NCI-H748 (cell line): ENCODE measurements around the gene MEF2D.

Experiments used
- DNase-seq: peaks from one replicate; lab custom pipeline; 2025; ENCODE audit not compliant: unreplicated experiment; lab: John Stamatoyannopoulos, UW

MEF2D gene

DNA sequence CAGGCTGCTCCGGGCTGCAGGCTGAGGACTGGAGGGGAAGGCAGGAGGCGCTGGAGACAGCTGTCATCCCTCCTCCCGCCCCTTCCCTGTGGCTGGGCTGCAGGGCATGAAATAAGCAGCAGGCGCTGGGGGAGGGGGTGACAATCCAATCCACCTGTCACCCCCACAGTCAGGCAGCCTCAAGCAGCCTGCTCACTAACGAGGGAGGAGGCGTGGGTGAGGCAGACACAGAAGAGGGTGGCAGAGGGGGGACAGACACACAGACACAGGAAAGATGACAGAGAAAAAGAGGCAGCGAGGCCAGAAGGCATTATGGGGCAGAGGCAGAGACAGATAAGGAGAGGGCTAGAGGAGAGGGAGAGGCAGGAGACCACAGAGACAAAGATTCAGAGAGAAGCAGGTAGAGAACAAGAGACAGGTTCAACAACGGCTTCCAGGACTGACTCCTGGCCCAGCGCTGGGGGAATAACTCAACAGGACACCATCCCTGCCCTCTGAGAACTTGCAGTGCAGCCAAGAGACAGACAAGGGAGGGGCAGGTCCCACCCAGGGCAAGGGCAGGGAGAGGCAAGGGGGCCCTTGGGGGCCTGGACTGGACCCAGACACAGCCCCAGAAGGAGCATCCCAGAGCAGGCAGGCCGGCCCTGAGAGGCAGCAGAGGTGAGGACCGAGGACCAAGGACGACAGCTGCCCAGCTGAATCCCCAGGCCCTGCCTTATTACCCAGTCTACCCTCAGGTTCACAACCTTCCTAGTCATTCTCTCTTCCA, 11.2 kb downstream of the MEF2D start:
- DNase-seq = no peak

DNA sequence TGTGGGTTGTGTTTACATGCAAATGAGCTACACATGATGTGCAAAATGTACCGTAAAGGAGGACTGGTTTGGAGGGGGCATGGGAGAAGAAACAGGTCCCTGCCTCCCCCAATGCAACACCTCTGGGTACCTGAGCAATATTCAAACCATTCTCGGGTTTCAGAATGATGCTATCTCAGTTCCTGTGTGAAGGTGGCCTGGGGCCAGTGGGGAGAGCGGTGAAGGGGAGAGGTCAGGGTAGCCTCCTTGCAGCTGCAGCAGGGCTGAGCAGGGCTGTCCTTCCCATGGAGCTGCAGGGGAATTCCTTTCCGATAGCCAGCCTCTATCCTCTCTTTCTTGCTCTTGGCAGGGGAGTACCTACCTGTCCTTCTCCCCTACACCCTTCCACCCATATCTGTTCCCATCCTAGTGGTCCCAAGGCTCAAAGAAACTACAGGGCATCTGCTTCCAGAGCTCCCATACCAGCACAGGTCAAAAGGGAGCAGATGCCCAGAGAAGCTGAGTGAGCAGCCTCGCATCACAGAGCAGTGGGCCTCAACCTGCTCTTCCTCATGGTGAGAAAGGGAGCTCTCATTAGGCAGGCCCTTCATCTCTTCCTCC, 11.9 kb downstream of the MEF2D start:
- no peak for DNase-seq

DNA sequence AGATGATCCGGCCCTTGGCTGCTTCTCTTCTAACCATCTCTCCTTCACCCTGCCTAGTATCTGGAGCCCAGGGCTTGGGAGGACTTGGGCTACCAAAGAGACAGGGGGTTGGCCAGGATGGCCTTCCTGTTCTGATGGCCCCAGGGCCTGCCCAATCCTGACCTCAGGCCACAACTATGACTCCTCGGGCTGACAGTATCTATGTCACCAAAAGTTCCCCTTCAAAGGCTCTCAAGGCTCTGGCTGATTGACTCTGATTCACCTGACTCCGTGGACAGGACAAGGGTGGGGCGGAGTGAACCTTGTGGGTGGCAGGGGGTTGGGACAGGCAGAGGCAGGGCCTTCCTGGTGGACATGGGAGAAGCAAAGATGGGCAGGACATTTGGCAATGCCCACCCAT, 12.7 kb downstream of the MEF2D start:
- DNase-seq = no peak

DNA sequence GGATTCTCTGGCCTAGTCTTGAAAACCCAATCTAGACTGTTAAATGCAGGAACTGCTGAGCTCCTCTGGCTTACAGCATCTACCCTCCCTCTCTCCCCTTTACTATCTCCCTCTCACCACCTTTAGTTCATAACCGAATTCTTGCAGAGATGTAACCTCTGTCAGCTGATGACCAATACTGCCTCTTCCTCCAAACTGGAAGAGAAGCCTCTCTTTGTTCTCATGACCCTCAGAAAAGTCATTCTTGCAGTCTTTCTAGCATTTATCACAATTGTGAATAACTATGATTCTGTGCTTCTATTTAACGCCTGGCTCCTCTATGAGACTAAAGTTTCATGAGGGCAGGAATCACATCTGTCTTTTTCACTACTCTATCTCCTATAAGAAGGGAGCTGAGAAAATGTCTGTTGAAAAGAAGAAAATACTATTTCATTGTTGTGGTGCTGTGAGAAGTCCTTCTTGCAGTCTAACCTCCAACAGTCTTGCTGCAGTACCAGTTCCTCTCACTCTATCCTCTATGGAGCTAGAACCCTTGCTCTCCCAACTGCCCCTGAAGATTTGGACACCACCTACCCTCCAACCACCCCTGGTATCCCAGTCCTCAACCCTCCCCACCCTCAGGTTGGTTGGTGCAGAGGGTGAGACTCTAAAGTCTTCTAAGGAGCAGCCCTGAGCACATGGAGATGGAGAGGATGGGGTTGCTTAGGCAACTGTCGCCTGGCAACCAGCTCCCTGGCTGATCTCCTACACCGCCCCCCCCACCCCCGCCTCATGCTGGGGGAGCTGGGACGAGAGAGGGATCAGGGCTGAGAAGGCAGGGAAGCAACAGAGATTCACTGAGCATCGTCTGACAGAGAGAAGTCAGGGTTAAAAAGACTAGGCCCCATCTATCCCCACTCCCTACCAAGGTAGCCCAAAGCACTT, 13.9 kb downstream of the MEF2D start:
- DNase-seq = peak; percentile 6

DNA sequence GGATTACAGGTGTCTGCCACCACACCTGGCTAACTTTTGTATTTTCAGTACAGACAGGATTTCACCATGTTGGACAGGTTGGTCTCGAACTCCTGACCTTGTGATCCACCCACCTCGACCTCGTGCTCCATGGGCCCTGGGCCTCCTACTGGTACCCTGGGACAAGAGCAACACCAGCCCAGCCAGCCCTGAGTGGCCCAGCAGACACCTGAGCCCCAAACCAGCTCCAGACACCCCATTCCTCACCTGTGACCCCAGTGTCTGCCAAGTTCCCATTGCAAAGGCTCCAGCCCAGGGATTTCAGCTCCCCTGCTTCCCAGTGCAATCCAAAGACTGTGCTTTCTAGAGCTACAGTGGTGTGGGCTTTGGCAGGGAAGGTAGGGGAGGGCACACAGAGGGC, 14.6 kb downstream of the MEF2D start:
- DNase-seq = no peak

DNA sequence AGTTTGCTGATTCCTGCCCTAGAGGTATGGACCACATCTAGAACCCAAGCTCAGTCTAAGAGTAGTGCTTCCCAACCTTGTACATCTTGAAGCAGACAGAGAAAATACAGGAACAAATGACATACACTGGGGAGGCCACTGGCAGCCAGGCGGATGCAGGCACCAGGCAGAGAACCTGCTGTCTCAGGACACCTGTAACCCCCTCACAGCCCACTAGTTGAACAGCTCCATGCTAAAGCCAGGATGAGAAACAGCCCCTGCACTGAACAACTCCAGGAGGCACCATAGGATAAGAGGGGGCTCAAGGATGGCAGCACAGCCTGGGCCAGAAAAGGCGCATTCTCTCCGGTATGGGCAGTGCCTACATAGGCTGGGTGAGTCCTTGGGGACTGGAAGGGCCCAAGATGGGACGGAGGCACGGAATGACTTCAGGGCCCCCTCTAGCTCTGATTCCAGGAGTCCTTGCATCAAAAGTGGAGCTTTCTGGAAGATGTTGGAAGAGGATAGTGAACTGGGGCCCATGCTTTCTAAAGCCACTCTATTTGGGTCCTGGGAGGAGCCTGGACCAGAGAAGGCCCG, 16.0 kb downstream of the MEF2D start:
- DNase-seq = no peak

DNA sequence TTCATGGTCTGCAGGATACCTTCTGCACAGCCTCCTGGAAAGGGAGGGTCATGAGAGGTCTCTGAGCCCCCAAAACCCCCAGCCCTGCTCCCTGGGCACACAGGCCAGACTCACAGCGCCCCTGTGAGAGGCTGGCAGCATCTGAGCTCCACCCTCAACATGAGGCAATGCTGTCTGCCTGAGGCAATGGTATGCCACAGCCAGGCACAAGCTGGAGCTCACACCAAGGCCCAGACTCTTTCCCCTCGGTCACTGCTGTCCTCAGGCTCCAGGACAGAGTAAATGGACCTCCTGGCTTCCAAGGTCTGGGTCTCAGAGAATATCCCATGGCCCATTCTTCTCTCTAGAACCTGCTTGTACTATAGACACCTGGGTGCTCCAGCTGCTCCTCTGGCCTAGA, 17.2 kb downstream of the MEF2D start:
- DNase-seq = no peak

DNA sequence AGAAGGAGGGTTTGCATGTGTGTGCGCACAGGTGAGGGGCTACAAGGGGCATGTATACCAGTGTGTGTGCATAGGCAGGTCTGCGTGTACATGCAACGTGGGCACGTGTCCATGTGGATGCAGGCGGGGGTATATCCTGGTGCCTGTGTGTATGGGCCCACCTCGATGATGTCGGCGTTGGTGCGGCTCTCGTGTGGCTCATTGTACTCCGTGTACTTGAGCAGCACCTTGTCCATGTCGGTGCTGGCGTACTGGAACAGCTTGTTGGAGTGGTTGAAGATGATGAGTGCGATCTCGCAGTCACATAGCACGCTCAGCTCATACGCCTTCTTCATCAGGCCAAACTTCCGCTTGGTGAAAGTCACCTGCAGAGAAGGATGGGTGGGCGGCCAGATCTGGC, 18.3 kb downstream of the MEF2D start:
- no peak for DNase-seq

DNA sequence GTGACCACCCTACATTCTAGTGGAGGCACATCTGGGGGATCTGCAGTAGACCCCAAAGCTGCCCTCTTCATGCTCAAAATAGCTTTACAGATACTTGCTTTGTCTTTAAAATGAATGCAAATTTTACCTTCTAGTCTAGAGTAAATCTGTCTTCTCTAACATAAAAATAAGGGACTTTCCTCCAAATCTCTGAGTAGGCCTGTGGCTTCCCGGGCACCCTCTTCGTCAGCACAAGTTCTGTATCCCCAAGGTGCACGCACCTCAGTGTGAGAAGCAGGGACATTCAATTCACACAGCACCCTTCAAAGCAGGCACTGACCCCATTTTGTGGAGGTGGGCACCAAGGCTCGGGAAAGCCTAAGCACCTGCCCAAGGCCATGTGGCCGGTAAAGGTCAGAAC, 19.0 kb downstream of the MEF2D start:
- no peak for DNase-seq

DNA sequence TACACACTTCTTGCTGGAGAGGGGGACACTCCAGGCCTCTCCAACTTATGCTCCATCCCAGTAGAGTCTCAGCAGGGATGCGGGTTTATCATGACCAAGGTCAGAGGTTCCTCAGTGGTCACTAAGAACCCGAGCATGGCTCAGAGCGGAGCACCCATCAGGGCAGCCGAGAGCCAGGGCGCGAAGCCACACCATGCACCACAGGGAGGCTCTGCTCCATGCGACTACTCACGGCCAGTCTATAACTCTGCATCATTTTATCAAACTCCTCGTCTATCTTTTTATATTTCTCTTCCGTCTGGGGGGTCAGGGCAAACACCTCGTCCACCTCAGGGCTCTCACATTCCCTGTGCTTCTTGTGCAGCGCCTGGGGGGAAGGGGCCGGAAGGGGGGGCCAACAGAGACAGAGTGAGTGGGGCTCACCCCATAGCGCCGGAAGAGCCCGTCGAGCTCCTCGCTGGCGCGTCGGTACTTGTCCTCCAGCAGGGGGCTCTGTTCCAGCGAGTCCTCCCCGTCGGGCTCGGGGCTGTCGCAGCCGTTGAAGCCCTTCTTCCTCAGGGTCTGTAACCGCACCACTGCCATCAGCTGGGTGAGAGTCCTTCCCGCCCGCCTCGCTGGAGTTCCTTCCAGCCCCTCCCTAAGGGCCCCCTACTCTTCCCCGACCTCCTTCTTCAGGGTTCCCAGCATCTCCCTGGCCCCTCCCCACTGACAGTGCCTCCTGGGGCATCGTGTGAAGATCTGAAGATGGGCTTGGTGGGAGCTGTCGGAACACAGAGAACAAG, 20.0 kb downstream of the MEF2D start:
- peak; percentile 9 for DNase-seq

DNA sequence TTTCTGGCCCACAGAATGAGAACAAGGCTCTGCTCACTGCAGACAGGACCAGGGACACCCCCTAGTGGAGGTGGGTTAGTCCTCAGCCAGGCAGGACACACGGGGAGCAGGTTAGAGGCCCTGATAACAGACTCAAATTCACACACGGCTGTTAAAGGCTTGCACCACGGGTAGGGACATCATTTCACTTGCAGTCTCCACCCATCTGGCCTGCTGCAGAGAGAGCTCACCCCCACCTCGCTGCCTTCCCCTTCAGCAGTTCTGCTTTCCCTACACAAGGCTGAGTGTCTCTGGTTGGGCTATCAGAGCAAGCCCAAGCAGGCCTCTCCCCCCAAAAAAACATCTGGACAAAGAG, 20.6 kb downstream of the MEF2D start:
- DNase-seq = no peak

DNA sequence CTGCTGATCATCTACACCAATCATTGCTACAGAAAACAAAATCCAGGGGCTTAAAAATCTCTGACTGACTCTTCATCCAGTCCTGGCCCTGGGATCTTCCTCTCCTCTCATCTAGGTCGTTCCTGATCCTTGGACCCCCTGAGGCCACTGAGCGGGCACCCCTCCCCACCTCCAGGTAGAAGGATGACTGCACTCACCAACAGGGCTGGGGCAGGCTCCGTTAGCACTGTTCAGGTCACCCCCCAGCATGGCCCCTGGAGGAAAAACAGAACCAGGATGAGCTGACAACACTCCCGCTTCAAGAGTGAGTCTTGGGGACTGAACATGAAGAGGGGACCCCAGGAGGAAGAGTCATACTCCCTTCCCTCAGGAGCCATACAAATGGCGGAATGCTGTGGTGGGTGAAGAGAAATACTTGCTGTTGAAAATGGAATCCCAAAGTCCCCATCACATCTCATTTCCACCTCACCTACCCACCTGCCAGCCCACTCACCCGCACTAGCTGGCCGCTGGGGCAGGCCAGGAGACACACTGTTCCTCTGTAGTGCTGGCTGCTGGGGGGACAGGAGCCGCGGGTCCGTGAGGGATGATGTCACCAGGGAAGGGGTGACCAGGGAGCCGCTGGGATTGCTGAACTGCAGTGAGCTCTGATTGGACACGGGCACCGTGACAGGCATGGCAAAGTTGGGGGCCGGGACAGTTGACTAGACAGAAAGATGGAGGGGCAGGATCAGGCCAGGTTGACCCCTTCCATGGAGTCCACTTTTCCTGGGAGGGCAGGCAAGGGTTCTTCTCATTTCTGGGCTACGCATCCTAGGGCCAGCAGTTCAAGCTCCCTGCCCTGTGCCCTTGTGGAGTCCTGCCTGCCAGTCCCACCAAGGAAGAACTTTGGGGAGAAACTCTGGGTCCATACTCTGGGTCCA, 21.2 kb downstream of the MEF2D start:
- no peak for DNase-seq

DNA sequence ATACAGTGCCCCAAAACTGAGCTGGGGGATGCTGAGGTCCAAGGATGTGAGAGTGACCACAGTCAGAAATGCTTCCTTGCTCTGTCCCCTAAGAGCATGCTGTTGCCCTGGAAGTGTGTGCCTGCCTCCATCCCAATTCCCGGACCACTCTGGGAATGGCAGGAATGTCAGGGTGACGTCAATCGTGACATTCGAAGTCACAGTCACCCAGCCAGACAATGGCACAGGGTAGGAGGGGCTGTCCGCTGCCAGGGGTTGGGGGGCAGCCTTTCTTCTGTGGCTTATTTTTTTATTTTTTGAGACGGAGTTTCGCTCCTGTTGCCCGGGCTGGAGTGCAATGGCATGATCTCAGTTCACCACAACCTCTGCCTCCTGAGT, 22.3 kb downstream of the MEF2D start:
- DNase-seq = no peak

DNA sequence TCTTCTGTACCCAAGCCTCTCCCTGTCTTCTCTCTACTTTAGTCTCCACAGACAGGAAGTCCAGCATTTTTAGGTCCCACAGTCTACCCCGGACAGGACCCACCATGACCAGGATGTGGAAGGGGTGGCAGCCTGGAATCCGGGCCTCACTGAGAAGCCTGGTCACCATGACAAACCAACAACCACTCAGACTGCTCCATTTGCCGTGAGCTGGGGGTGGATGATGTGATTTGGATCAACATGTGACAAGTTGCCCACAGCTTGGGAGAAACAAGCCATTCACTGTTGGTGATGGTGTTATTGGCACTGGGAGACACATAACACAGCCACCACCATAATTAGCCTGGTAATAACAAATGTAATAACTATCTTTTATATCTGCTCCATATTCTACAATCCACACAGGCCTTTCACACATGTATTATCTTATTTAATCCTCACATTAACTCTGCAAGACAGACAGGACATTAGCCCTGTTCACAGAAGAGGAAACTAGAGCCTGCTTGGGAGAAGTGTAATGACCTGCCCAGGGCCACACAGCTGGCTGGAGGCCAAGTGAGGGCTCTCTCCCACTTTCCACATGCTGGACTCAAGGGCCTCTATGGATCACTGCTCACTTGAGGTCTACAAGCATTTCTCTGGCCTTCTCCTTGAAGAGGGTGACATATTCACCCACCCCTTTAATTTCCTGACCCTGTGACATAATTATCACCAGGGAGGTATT, 22.9 kb downstream of the MEF2D start:
- DNase-seq = no peak

DNA sequence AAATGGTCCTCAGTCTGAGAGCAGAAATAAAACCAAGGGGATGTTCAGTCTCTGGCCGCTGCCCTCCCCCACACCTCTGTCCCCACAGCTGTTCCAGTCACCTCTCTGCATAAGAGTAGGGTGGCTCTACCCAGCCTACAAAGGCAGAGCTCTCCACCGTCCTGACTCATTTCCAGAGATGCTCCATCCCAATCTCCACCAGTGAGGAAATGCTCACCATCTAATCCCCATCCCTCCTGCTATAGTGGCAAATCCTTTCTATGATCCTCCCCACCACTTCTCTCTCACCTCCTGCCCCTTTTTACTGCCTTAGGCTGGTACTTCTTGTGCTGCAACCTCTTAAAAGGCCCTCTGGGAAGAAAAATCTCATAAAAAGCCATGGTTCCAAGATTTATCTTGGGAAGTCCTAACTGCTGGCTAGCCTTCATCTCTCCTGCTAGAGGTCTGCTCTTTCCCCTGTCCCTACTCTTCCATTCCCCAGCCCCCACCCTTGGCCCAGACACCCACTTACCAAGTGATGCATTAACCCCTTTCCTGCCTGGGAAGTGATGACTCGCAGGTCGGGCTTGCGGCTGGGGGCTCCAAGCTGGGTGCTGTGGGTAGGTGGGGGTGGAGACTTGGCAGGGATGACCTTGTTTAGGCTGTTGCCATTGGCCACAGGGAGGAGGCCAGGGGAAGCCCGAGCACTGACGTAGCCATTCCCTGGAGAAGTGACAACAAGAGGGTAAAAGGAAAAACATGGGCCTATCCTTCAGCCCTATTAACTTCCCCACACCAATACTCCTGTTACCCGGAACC, 23.9 kb downstream of the MEF2D start:
- no peak for DNase-seq

DNA sequence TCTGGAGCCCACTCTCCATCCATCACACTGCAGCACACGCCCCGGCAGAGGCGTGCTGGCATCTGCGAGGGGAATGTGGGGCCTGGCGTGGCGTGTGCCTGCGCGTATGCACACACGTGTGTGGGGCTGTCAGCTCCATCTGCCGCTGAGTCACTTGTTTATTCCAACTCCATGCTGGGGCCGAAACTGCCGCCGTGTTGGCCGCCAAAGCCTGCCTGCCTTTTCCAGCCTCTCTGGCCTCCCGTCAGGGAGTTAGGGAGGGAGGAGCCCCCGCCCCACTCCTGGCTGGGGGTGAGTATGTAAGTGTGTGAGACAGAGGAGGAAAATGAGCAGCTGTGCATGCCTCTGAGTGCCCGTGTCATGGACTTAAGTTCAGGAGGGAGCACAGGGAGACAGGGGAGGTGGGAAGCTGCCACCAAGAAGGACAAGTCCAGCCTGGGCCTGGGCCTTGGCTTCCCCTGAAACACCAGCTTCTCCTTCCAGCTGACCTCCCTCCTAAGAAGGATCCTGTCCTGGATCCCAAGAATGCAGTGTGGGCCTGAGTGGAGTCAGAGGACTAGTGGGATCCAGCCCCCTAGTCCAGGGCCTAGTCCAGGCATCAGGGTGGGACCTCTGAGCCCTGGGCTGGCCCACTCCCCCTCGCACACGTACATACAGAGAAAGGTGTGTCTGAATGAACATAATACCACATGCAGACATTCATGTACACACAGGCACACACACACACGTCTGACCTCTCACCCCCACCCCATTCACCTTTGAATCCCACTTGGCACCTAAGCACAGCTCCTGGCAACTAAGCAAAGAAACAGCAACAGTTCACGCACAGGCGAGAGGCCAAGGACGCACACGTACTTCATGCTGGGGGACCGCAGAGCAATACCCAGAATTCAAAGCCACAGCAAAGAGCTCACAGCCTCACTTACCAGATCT, 24.7 kb downstream of the MEF2D start:
- DNase-seq = no peak

DNA sequence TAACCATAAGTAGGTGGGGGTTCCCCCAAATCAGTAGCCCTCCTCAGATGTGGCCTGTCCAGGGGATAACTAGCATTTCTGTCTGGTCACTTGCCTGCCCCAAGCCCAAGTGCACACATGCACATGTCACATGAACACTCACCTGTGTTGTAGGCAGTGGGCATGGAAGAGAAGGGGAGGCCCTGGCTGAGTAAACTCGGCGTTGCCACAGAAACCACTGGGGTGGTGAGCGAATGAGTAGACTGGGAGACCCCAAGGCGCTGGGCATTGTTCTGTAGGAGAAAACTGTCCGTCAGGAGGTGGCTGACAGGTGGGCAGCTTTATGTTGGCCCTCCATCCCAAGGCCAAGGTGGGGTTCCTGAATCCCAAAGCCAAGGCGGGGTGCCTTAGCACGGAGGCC, 25.6 kb downstream of the MEF2D start:
- no peak for DNase-seq
